Measurements from ENCODE around the gene TSR1.

TSR1 gene

DNA sequence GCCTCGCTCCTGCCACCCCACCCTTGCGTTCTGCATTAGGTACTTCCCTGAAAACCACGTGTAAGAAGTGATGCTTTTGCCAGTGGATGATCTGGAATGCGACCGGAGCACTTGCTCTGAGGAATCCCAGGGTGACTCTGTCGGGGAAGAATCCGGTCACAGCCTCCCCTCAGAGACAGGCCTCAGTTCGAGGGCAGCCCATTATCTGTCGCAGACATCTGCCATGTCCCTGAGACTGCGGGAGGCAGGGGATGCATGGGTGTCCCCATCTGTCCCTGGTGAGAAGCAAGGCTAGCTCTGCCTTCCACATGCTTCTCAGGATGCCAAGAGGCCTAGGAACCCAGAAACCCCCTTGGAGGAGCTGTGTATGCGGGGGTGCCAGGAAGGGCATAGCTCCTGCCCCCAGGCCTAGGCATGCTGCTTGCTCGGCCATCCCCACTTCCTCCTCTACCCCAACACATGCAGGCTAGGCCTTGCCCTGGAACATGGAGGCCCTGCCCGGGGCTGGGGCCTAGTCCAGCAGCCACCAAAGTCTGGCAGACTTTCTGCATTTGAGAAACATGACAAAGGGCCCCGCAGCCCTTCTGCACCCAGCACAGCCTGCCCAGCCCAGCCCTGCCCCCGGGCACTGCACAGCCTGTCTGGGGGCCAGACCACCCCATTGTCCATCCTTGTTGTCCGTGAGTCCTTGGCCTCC lies 44.1 kb upstream of the TSR1 start:
- H3K27ac ChIP-seq: peak overlapping the region; percentile 99
- TF ChIP-seq, protein P1, sequence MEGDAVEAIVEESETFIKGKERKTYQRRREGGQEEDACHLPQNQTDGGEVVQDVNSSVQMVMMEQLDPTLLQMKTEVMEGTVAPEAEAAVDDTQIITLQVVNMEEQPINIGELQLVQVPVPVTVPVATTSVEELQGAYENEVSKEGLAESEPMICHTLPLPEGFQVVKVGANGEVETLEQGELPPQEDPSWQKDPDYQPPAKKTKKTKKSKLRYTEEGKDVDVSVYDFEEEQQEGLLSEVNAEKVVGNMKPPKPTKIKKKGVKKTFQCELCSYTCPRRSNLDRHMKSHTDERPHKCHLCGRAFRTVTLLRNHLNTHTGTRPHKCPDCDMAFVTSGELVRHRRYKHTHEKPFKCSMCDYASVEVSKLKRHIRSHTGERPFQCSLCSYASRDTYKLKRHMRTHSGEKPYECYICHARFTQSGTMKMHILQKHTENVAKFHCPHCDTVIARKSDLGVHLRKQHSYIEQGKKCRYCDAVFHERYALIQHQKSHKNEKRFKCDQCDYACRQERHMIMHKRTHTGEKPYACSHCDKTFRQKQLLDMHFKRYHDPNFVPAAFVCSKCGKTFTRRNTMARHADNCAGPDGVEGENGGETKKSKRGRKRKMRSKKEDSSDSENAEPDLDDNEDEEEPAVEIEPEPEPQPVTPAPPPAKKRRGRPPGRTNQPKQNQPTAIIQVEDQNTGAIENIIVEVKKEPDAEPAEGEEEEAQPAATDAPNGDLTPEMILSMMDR (conservative IDR thresholded peaks at IDR 0.05; ENCODE audit: low read depth): no peak
- CTCF ChIA-PET: interaction anchor here (0.7 to 4.3 kb wide), 2 partner anchors 36 to 295 kb away, joined by 3 to 54 read pairs; no protein-coding TSS in a partner anchor
- DNase-seq (ENCODE audit: low spot score): no peak
- POLR2A ChIA-PET (ENCODE audit: low non-redundant PET): no interaction called here

DNA sequence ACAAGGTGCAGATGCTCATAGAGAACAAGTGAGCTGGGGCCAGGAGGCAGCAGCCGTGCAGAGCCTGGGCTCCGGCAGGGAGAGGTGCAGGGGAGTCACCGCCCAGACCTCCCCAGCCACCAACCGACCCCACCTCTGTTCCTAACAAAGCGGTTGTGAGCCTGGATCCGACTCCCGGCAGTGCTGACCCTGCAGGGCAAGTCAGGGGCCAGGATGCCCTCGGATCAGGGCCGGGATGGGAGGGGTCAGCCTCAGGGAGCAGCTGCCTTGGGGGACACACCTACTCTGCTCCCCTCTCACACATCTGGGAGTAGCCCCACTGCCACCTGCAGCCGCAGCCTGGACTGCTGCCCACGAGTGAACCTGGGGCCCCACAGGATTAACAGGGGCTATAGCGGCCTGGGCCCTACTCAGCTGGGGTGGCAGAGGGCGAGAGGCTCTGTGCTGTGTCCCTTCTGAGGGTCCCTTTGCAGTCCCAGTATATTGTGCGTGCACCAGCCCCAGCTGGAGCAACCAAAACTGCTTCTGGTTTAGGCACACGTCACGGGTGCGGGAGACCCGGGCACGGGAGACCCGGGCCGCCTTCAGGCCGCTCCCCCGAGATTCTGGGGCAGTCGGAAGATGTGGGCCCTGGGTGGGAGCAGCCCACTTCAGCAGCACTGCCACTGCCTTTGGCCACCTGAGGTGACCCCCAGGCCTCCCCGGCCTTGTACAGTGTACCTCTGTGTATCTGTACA lies 43.4 kb upstream of the TSR1 start:
- H3K27ac ChIP-seq: peak overlapping the region; percentile 99
- no peak for DNase-seq (ENCODE audit: low spot score)
- CTCF ChIA-PET: interaction anchor here (0.7 to 4.3 kb wide), 4 partner anchors 37 to 490 kb away, joined by 3 to 54 read pairs (median 4); no protein-coding TSS in a partner anchor
- TF ChIP-seq, protein P1 (conservative IDR thresholded peaks at IDR 0.05; ENCODE audit: low read depth): no peak
- POLR2A ChIA-PET (ENCODE audit: low non-redundant PET): no interaction called here

DNA sequence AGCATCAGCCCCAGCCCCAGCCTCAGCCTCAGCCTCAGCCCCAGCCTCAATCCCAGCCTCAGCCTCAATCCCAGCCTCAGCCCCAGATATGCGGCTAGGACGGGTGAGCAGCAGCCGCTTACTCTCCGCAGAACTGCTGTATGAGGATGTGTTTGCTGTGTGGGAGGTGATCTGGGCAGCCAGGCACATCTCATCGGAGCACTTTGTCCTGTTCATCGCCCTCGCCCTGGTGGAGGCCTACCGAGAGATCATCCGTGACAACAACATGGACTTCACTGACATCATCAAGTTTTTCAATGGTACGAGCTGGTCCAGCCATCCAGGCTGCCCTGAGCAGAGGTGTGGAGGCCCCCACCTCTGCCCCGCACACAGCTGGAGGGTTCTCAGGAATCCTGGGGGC lies 42.6 kb upstream of the TSR1 start:
- peak overlapping the region; percentile 99 for H3K27ac ChIP-seq
- no peak for DNase-seq (ENCODE audit: low spot score)
- TF ChIP-seq, protein P1 (conservative IDR thresholded peaks at IDR 0.05; ENCODE audit: low read depth): no peak
- CTCF ChIA-PET: interaction anchor here (0.7 to 1.2 kb wide), 2 partner anchors 37 to 490 kb away, joined by 4 to 5 read pairs; no protein-coding TSS in a partner anchor
- POLR2A ChIA-PET (ENCODE audit: low non-redundant PET): no interaction called here

DNA sequence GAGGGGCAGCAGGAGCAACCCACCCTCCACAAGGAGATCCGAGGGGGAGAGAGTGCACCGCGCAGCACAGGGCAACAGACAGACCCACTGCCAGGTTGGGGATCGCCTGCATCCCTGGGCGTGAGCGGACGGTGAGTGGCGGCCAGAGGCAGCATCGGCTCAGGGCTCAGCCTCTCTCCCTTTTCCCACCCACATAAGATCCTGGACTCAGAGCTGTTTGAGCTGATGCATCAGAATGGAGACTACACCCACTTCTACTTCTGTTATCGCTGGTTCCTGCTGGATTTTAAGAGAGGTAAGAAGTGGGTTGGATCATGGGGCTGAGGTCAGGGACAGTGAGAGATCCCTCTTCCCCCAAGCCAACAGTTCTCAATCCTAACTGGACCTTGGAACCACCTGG lies 41.4 kb upstream of the TSR1 start:
- POLR2A ChIA-PET (ENCODE audit: low non-redundant PET): no interaction called here
- DNase-seq (ENCODE audit: low spot score): no peak
- peak overlapping the region; percentile 99 for H3K27ac ChIP-seq
- CTCF ChIA-PET: no interaction called here
- TF ChIP-seq, protein P1 (conservative IDR thresholded peaks at IDR 0.05; ENCODE audit: low read depth): no peak

DNA sequence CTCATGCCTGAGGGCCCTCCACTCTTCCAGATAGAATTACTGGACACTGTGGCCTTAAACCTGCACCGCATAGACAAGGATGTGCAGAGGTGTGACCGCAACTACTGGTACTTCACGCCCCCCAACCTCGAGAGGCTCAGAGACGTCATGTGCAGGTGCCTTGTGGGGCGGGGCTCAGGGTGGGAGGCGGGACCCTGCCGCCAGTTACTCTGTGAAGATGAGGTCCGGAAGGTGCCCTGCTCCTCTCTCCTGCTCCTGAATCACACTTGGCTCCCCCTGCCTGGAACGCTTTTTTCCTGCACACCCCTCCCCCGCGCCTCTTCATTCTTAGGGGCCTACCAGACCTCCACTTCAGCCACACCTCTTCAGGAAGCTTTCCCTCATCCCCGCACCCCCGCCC lies 39.9 kb upstream of the TSR1 start:
- POLR2A ChIA-PET (ENCODE audit: low non-redundant PET): no interaction called here
- no peak for DNase-seq (ENCODE audit: low spot score)
- TF ChIP-seq, protein P1 (conservative IDR thresholded peaks at IDR 0.05; ENCODE audit: low read depth): no peak
- CTCF ChIA-PET: interaction anchor here (0.7 kb wide), 1 partner anchor 47 kb away, joined by 3 read pairs; no protein-coding TSS in a partner anchor
- H3K27ac ChIP-seq: peak overlapping the region; percentile 99; the same call in 1 of the 2 replicates

DNA sequence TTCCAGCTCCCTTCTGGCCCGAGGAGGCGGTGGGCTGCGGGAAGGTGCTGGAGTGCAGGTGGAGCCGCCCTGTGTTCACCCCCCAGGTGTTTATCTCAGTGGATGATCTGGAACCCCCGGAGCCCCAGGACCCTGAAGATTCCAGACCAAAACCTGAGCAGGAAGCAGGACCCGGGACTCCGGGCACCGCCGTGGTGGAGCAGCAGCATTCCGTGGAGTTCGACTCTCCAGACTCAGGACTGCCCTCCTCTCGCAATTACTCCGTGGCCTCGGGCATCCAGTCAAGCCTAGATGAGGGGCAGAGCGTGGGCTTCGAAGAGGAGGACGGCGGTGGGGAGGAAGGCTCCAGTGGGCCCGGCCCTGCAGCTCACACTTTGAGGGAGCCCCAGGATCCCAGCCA lies 39.1 kb upstream of the TSR1 start:
- no peak for DNase-seq (ENCODE audit: low spot score)
- peak overlapping the region; percentile 17 for H3K27ac ChIP-seq
- CTCF ChIA-PET: no interaction called here
- POLR2A ChIA-PET (ENCODE audit: low non-redundant PET): no interaction called here
- TF ChIP-seq, protein P1 (conservative IDR thresholded peaks at IDR 0.05; ENCODE audit: low read depth): no peak
